Kidney capillary endothelial cell (primary cell): ENCODE results near the gene RTN4R.
"Not testable (repeated sequence)": the region's sequence is repeated elsewhere in the genome, so short reads cannot be mapped to it uniquely, and the experiment has no call there.

Experiments
- DNase-seq: peaks from one replicate; pipeline ENCODE4 v3.0.0-alpha.2; 2018; ENCODE audit warnings: low spot score

Gene RTN4R

DNA sequence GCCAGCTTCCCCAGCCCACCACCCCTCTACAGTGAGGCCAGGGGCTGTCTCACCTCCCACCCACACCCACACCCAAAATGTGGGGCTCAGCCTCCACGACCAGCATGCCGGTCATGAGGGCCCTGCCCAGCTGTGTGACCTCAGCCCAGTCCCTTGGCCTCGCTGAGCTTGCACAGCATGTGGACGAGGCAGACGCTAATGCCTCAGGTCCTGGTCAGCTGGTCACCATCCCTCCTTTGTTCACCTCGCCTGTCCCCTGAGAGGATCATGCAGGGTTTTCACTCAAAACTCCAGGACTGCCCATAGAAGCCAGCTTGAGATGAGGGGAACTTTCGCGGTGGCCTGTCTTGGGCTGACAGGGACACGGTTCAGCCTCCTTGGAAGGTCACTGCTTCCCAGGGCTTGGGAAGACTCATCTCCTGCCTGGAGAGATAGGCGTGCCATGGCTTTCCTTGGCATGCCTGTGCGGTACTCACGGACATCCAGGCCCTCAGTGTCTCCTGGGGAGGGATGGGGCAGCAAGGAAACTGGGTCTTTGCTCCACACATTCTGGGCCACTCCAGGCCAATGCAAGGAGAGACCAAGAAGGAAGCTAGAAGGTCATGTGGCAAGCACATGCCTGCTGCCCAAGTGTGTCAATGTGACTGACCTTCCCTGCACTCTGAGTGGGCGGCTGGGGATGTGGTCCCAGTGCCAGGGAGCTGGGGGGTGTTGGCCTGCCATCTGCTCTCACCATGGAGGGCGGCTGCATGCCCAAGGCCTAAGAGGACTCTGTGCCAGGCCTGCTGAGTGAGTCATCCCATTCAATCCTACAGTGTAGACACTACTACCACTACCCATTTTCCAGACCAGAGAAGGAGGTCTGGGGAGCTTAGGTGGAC is 3.2 kb upstream of the RTN4R start:
- no peak for DNase-seq

DNA sequence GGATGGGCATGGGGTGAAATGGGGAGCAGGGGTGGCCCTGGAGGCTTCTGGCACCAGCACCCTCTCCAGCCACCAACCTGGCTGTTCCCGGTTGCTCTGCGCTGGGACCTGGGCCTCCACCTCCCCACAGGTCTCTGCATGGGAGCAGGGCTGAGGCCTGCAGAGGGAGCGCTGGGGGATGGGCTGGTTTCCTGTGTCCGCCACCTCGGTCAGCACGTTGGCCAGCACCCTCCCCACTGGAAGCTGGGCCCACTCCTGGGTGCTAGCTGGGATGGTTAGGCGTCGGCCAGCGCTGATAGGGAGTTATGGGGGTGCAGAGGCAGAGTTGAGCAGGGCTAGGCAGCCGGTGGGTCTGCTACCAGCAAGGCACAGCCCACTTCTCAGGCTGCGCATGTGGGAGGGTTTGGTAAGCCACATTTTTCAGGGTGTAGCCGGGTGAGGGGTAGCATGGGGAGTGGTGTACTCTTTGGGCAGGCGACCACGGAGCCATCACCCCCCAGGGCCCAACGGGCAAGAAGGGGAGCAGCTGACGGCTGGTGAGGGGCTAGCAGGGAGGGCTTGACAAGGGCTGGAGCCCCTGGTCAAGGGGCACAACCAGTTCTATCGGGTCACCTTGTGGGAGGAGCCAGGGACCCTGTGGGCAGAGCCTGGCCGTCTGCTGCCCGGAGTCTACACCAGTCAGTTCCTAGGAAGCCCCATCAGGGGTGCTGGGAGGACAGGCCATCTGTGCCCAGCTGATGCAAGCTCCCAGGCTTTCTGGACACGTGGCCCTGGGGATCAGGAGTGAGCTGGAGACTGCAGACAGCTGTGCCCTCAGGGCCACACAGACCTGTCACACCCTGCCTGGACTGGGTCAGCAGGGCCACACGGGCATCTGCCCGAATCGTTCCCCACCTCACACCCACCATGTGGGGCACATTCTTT is 2.3 kb upstream of the RTN4R start:
- DNase-seq = not testable (repeated sequence)

DNA sequence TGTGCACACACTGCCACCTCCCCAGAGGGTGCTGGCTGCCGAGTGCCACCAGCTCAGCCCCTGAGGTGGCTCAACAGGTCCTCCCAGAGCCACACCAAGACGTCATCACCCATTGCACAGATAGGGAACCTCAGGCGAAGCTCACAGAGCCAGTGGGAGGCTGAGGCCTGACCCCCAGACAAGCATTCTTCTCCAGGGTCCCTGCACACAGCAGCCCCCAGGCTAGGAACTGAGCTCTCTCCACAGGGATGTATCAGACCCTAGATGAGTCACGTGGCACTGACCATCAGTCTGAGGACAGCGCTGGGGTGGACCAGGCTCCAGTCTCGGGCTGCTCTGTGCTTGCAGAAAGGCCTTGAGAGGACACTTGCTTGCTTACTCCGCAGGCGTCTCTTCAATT is 1.6 kb upstream of the RTN4R start:
- DNase-seq = not testable (repeated sequence)

DNA sequence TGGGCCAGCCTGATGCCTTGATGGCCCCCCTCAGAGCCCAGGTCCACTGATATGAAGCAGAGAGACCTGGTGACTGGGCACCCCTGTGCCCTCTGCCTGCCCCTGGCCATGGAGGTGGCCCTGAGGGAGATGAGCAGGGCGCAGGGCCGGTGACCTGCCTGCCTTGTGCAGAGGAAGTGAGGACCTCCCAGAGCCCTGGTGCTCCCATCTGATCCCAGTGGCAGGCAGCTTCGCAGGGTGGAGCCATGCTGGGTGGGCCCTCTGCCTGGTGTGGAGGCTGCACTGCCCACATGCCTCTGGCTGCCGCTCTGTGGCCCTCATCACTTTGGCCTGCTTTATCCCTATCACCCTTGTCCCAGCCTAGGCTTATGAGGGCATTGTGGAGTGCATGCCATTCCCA is 1.1 kb upstream of the RTN4R start:
- DNase-seq = not testable (repeated sequence)

DNA sequence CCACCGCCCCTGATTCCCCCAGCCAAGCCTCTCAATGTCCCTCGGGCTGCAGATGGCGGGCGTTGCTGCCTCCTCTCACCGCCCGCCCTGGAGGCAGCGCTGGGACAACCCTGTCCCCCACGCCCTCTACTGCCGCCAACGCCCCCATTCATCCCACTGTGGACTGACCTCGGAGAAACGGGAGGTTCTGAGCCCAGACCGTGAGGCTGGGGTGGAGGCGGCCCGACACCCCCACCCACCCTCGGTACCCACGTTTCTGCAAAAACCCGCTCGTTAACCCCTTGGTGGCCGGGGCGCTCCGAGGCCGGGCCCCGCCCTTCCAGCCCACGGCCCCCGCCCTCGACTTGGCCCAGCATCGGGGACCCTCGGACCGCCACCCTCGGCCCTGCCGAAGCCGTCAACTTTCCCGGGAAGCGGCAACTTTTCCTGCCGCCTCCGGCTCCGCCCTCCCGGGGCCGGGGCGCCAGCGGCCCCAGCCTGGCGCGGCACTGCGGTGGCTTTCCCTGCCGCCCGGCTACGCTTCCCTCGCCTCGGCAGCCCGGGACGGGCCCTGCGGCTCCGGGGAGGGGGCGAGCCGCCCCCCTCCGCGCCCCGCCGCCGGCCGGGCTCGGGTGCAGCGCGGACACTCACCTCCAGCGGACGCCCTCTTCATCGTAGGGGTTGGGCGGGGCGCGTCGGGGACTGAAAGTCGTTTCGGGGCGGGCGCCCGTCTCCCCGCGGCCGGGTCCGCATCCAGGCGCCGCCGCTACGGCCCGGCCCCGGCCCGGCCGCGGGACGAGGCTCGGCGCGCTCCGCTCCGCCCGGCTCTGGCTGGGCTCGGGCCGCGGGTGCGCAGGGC is 458 bp downstream of the RTN4R start:
- DNase-seq = no peak

DNA sequence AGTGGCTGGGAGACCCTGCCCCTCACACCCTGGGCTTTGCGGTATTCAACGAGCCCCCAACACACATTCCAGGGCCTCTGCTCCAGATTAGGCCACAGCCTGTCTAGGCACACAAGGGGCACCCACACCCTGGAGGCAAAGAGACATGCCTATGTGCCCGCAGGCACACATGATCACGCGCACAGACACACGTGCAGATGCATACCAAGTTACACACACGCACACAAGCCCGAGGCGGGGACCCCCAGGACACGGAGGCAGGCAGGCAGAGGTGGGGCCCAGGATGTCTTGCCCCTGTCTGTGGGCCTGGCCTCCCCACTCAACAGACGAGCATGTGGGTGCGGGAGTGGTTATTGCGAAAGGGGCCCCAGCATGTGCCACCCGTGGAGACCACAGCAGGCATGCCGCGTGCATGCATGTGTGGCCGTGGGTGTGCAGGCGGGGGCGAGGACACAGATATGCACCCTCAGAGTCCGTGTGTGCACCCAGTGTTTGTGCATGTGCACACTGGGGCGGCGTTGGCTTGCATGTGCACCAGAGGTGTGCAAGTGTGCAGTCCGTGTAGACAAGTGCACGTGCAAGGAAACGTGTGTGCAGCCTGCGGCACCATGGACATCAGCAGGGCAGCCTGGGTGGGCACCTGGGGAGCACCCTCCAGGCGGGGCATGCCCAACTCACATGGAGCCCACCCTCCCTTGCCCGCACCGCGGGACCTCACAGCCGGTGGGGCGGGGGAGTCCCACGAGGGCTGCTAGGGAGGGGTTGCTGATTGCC is 1.3 kb downstream of the RTN4R start:
- not testable (repeated sequence) for DNase-seq

DNA sequence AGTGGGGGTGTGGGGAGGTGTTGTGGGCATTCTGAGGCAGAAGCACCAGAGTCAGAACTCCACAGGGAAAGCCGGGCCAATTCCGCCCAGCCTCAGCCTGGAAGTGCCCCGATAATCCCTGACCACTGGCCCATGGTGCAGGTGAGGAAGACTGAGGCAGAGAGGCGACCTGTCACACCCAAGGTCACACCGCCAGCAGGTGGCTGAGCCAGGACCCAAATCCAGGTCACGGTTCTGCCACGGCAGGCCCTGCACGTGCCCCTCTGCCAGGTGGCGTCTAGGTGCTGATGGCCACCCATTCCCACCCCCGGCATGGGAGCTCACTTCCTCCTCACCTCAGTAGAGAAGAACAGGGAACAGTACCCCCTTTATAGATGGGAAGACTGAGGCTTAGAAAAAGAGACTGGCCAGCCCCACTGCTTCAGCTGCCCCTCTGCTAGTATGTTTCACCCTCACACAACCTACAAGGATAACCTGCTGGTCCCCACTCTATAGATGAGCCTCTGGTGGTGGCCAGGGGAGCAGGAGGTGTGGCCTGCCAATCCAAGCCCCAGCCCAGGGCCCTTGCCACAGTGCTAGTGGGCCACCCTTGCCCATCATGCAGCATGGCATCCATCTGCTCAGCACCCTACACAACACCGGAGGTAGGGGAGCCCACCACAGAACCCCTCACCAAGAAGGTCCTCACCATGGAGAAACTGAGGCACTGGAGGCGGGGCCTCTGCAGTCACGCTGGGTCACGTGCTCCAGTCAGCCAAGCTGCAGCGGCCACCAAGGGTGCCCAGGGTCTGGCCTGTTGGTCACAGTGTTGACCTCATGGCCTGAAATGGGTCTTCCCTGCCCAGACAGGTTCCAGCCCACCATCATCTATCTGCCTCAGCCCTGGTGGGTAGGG is 2.1 kb downstream of the RTN4R start:
- not testable (repeated sequence) for DNase-seq

DNA sequence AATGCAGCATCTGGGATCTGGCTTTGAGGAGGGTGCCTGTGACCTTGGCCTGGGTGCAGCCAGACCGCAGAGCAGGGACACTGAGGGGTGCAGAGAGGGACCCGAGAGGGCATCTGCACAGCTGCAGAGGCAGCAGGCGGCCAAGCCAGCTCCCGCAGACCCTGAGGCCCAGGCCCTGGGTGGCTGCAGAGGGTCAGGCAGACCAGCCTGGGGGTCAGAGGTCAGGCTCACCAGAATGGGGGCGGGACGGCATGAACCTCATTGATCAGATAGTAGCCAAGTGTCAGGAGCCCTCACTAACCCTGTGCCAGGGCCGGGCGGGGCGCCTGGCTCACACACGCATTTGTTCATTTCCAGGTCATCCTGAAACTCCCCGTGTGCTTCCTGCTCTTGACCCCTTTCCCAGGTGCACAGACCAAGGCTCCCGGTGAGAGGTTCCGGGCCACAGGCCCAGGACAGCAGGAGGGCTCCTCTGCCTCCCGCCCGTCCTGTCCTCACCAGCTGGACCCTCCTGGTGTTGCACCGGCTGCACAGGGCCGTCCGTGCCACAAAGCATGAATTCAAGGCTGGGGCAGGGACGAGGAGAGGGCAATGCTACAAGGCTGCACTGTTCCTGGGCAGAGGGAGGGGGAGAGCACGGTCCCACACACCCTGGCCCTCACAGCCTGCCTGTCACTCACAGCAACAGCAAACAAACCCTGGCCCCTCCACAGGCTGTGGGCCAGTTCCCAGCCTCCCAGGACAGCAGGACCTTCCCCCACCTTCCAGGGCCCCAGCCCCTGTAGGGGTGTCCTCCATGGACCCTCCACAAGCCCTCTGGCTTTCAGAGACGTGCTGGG is 3.3 kb downstream of the RTN4R start:
- DNase-seq = no peak

DNA sequence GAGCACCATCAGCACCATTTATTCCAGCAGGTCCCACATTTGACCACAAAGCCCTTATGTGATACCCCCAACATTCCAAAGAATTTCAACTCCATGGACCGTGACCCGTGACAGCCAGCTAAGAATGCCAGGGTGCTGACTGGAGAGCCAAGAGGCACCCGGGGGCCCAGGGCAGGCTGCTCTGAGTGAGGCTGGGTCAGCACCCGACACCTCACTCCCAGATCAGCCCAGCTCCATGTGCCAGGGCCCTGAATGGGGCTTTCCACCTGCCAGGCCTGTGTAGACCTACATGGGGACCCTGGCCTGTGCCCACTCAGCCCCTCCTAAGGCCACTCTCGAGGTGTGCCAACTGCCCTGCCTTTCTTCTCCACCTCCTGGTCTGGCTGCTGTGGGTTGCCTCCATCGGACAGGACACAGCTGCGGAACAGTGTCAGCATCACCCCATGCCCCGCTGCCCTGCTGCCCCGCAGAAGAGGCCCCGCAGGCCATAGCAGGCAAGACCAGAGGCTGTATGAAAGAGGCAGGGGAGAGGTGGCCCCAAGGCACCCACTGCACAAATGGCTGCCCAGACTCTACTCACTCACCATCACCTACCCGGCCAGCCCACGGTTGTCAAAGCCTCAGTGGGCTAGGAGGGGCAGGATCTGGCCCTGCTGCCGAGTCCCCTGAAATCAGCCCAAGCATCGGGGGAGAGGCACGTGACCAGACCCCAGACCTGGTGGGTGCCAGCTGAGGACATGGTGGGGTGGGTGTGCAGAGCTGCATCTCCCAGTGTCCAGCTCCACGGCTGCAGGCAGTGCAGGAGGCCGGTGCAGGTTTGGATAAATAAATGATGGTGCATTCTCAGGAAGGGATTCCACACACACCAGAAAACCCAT is 4.5 kb downstream of the RTN4R start:
- not testable (repeated sequence) for DNase-seq

DNA sequence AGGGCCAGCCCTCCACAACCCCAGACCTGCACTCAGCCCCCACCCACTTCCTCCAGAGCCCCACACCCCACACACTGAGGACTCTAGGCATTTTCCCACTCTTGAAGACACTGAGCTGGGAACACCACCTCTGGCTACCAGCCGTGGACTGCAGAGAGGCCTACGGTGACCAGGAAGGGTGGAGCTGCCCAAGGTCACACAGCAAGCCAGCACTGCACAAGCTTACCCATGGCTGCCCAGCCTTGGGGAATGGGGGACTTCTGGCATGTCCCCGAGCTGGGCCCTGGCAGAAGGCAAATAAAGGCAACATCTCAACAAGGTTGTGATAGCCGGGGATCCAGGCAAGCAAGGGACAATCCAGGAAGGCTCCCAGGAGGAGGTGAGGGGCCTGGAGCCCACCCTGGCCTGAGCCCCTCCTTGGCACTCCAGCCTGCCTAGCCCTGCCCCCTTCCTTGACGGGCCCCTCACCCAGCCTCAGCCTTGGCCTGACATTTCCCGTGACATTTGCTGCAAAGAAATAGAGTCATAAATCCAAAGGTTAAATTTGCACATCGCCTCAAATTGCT is 5.5 kb downstream of the RTN4R start:
- DNase-seq = no peak

DNA sequence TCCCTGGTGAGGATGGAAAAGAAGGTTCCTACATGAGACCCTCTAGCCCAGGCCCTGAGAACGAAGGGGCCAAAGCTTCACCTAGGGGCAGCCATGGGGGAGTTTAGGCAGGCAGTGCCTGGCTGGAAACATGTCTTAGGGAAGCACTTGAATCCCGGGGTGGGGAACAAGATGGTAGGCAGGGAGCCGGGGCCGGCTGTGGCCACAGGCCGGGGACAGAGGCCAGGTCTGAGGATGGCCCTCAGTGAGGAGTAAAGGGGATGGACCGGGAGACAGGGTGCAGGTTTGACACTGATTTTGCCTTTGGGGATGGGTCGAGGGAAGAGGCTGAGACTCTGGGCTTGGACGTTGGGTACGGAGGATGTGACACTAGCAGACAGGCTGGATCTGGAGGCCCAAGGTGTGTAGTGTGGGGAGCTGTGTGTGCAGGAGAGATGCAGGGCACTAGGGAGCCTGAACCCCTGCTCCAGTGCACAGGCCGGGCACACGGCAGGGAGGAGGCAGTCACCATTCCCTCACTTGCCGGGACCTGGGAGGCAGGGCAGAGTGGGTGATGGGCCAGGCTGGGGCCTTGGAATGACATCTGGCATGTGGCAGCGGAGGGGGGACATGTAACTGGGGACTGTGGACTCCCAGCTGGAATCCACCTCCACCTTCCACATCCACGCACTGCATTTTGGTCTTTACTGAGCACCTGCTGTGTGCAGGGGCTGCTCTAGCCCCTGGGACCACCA is 6.1 kb downstream of the RTN4R start:
- DNase-seq = no peak

DNA sequence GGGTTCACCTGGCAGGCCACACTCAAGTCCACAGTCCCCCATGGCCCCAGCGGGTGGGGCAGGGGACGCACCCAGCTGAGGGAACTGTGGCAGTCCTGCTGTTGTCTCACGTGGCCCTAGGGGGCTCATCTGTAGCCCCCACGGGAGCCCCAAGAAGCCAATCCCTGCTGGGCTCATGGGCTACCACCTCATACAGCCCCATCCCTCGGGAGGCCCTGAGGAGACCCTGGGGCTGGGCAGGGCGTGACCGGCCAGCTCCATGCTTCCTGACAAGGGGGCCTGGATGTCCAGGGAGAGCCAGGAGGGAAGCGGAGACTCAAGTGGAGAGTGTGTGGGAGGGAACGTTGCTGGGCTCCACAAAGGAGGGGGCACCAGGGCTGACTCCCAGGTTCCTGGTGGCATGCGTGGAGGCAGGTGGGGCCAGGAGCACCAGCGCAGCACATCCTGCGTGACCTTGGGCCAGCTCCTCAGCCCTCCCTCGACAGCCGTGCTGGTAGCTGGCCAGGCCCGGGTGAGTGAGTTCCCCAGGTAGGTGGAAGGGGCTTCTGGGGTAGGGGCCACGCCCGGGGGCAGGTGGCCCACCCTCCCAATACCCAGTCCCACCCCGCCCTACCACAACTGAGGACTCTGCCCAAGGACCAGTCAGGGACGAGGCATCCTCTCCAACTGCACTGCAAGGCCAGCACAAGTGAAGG is 7.9 kb downstream of the RTN4R start:
- no peak for DNase-seq

DNA sequence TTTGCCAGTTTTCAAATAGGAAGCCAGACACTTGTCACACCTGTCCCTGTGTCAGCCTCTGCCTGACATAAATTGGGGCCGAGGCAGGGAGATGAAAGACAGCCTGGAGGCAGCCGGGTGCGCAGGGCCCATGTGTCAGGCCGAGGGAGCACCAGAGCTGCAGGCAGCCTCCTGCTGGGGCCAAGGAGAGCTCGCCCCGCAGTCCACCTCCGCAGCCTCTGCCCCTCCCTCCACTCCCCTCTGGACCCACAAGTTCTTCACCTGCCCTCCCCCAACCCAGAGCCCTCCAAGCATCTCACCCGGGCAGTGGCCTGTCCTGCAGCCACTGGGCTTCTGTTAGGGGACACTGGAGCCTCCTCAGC is 8.8 kb downstream of the RTN4R start:
- DNase-seq = no peak

DNA sequence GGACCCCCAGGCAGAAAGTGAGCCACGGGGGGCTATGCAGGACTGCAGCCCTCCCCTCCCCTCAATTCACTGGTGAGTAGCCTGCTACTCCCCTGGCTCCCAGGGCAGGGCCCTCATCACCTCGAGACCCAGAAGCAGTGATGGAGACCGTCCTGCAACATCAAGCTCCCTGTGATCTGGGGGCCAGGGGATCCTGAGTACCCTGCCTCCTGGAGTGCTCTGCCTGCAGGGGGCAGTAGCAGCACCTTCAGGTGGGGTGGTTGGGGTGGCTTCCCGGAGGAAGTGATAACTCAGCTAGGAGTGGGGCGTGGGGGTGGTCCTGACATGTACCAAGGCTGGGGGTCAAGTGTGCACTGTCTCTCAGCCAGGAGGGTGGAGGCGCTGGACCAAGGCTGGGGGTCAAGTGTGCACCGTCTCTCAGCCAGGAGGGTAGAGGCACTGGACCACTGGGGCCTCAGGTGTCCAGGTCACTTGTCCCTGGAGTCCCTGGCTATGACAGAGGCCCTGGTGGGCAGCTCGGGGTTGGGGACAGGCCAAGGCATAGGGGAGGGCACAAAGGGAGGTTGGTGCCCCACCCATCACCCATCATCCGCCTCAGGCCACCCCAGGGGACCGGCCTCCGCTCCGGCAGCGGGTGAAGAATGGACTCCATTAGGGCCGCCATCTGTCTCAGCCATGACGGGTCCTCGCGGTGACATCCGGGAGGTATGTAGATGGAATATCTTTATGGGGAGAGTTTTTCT is 9.4 kb downstream of the RTN4R start:
- DNase-seq = no peak

DNA sequence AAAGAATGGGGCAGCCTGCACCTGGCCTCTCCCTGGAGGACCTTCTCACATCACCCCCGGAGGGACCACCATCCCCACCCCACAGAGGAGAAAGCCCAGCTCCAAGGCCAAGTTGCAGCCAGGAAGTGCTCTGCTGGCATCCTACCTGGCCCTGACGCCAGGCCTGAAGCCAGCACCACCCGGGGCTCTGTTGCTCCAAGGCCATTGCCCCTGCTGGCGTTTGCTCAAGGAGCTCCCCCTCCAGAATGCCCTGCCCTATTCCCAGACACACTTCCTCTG is 10.2 kb downstream of the RTN4R start:
- no peak for DNase-seq
